Prostate gland (tissue), 2 donors: ENCODE results near the gene CSTF3.
"Not testable (repeated sequence)": the region's sequence is repeated elsewhere in the genome, so short reads cannot be mapped to it uniquely, and the experiment has no call there.

Experiments
- POLR2A ChIP-seq: fragments of 450-650 bp; IDR thresholded peaks from one replicate; pipeline ENCODE4 v1.6.1; 2016; ENCODE audit warnings: antibody characterized with exemption, mild to moderate bottlenecking
- TF ChIP-seq, protein P1 (sequence below), 4 experiments: fragments of 200-600 bp in 2 of 4; fragments of 450-650 bp in 2 of 4; sonication (generic) in 2 of 4; IDR thresholded peaks; 1 replicate in 3 of 4; 2 replicates in 1 of 4; pipeline ENCODE4 v1.5.1; 2016 to 2019; ENCODE audit warnings: antibody characterized with exemption in 4 of 4, mild to moderate bottlenecking in 2 of 4, moderate library complexity in 2 of 4

DNA sequence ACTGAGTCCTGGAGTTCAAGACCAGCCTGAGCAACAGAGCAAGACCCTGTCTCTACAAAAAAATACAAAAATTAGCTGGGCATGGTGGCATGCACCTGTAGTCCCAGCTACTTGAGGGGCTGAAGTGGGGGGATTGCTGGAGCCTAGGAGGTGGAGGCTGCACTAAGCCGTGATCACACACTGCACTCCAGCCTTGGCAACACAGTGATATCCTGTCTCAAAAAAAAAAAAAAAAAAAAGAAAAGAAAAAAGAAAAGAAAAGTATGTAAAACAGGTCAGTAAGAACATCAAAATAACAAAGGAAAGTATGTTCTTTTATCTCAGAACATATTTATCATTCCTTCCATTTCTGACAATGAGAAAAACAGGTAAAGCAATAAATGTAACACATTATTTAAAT is 38.6 kb downstream of the CSTF3 start:
- TF ChIP-seq, protein P1, sequence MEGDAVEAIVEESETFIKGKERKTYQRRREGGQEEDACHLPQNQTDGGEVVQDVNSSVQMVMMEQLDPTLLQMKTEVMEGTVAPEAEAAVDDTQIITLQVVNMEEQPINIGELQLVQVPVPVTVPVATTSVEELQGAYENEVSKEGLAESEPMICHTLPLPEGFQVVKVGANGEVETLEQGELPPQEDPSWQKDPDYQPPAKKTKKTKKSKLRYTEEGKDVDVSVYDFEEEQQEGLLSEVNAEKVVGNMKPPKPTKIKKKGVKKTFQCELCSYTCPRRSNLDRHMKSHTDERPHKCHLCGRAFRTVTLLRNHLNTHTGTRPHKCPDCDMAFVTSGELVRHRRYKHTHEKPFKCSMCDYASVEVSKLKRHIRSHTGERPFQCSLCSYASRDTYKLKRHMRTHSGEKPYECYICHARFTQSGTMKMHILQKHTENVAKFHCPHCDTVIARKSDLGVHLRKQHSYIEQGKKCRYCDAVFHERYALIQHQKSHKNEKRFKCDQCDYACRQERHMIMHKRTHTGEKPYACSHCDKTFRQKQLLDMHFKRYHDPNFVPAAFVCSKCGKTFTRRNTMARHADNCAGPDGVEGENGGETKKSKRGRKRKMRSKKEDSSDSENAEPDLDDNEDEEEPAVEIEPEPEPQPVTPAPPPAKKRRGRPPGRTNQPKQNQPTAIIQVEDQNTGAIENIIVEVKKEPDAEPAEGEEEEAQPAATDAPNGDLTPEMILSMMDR (IDR thresholded peaks at IDR 0.05): not testable (repeated sequence)
- TF ChIP-seq POLR2A: not testable (repeated sequence)
